ENCODE results near the gene ARHGAP6.

ARHGAP6 gene

DNA sequence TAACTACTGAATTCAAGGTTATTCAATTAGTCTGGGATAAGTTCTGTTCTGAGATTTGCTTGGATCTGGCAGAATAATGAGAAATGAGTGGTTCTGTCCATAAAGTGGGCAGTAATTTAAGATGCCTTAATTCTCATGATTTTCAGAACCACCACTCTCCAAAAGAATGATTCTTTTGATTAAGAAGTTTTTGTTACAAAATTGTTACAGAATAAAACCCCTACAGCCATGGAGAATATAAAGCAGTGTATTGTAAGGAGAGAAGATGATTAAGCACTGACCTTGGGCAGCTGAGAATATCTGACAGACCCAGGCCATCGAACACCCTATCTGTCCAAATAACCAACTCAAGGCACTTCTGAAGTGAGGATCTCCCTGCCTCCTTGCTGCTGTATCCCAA lies 360.1 kb downstream of the ARHGAP6 start:
- H3K4me3 ChIP-seq (ENCODE audit: low read depth, low read length), result no peak overlapping the region
- TF ChIP-seq, protein P1, sequence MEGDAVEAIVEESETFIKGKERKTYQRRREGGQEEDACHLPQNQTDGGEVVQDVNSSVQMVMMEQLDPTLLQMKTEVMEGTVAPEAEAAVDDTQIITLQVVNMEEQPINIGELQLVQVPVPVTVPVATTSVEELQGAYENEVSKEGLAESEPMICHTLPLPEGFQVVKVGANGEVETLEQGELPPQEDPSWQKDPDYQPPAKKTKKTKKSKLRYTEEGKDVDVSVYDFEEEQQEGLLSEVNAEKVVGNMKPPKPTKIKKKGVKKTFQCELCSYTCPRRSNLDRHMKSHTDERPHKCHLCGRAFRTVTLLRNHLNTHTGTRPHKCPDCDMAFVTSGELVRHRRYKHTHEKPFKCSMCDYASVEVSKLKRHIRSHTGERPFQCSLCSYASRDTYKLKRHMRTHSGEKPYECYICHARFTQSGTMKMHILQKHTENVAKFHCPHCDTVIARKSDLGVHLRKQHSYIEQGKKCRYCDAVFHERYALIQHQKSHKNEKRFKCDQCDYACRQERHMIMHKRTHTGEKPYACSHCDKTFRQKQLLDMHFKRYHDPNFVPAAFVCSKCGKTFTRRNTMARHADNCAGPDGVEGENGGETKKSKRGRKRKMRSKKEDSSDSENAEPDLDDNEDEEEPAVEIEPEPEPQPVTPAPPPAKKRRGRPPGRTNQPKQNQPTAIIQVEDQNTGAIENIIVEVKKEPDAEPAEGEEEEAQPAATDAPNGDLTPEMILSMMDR (IDR thresholded peaks at IDR 0.05; ENCODE audit: low read depth, low read length), result no peak

DNA sequence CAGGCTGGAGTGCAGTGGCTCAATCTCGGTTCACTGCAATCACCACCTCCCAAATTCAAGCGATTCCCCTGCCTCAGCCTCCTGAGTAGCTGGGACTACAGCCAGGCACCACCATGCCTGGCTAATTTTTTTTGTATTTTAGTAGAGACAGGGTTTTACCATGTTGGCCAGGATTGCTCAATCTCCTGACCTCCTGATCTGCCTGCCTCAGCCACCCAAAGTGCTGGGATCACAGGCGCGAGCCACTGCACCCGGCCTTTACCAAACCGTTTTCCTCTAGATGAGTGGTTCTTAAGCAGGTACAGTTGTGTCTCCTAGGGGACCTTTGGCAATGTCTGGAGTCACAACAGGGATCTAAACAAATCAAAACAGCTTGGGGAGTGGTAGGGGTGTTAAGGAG lies 360.9 kb downstream of the ARHGAP6 start:
- TF ChIP-seq, protein P1 (IDR thresholded peaks at IDR 0.05; ENCODE audit: low read depth, low read length), result no peak
- no peak overlapping the region for H3K4me3 ChIP-seq (ENCODE audit: low read depth, low read length)

DNA sequence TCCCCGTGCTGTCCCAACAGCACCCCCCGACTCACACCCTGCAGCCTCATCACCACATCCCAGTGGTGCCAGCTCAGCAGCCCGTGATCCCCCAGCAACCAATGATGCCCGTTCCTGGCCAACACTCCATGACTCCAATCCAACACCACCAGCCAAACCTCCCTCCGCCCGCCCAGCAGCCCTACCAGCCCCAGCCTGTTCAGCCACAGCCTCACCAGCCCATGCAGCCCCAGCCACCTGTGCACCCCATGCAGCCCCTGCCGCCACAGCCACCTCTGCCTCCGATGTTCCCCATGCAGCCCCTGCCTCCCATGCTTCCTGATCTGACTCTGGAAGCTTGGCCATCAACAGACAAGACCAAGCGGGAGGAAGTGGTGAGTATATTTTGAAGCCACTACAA lies 367.1 kb downstream of the ARHGAP6 start:
- no peak overlapping the region for H3K4me3 ChIP-seq (ENCODE audit: low read depth, low read length)
- TF ChIP-seq, protein P1 (IDR thresholded peaks at IDR 0.05; ENCODE audit: low read depth, low read length), result no peak

DNA sequence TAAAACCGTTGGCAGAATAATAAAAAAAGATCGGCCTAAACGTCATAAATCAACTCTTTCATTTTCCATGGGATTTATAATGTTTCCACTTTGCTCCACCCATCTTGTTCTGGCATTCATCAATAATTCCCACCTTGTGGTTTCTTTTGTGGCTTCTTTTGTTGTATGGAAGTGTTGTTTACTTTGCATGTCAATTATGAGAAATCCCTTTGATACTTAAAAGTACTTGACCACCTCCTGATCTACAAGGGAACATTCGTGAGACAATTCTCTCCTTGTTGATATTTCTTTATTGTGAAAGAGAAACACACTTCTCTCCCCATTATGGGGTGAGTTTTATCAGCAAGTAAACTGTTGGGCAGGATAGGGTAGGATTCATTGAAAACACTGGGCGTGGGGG lies 369.7 kb downstream of the ARHGAP6 start:
- H3K4me3 ChIP-seq (ENCODE audit: low read depth, low read length), result no peak overlapping the region
- TF ChIP-seq, protein P1 (IDR thresholded peaks at IDR 0.05; ENCODE audit: low read depth, low read length), result no peak

DNA sequence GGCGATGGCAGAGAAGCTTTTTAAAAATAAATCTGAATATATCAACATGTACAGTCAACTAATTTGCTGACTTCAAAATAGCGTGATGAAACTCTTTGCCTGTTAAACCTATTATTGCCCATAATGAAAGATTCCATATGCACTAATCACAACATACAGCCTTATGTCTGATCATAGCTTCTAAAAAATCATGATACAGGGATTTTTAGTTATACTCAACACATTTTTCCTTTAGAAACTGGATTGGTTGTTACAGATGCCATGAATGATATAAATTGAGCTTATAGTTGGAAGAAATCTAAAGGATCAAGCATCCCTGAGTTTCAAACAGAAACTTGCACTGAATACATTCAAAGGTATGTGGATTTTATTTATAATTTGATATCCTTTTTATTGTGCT lies 372.6 kb downstream of the ARHGAP6 start, which contains the start of gene AMELX:
Gene AMELX, plus strand, starts transcription at position 301 of the 400 bp plus-strand sequence. CDS start 1,376 bp downstream, outside the sequence.
- TF ChIP-seq, protein P1 (IDR thresholded peaks at IDR 0.05; ENCODE audit: low read depth, low read length), result no peak

DNA sequence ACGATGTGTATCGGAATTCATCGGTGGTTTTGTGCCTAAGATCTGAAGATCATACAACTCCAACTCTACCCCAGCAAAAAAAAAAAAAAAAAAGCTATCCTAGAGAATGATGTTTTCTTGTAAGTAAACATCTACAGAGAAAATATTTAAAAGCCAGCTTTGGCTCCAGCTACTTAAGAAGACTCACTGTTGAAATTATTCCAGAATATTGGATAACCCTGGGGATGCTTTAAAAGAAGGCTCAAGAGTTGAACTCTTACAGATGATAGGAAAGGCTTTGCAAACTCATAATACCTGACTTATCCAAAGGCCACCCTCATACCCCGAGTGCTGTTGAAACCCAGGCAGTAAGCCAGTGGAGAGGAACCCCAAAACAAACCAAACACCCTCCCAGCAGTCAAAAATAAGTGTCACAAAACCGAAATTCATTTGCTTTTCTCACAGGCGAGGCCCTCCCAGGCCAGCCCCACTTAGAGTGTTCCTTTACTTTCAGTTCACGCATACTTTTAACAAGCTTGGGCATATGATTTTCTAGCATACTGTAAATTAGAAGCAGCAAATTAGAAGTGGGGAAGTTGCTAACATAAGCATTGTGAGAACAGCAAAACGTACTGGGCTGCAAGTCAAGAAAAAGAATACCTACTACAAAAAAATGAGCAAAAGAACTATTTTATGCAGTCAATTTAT lies 375.2 kb downstream of the ARHGAP6 start:
- TF ChIP-seq, protein P1 (IDR thresholded peaks at IDR 0.05; ENCODE audit: low read depth, low read length), result no peak
- no peak overlapping the region for H3K4me3 ChIP-seq (ENCODE audit: low read depth, low read length)

More for the DNA sequence above, 372.6 kb downstream of the ARHGAP6 start, which contains the start of gene AMELX:
- H3K4me3 ChIP-seq (ENCODE audit: low read depth, low read length), result no peak within 1 kb of the TSS

DNA sequence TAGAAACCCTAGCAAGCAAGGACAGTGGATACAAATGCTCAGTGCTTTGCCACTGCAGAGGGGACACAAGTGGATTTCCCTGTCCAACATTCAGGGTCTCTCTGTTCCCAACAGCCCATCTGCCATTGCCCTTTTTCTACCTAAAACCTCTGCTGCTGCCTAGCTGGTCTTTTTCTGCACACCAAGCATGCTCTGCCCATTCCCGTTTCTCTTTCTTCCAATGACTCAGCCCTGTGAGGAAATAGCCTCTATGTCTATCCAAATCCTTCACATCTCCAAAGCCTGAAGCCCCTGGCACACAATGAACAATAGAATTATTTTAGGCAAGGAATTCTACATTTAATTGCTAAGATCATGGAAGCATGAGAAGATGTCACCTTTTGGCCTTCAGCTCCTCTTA lies 378.2 kb downstream of the ARHGAP6 start:
- TF ChIP-seq, protein P1 (IDR thresholded peaks at IDR 0.05; ENCODE audit: low read depth, low read length), result no peak

More for the DNA sequence above, 378.2 kb downstream of the ARHGAP6 start:
- no peak overlapping the region for H3K4me3 ChIP-seq (ENCODE audit: low read depth, low read length)
